HG03095 (cell line): Measurements from ENCODE around the gene ZSCAN30.

Experiments
- ATAC-seq: cut with Tn5 transposase; IDR thresholded peaks from one replicate; pipeline ENCODE4 v1.9.1; 2021; ENCODE audit warnings: moderate library complexity; ENCODE audit not compliant: unreplicated experiment

The ZSCAN30 gene

DNA sequence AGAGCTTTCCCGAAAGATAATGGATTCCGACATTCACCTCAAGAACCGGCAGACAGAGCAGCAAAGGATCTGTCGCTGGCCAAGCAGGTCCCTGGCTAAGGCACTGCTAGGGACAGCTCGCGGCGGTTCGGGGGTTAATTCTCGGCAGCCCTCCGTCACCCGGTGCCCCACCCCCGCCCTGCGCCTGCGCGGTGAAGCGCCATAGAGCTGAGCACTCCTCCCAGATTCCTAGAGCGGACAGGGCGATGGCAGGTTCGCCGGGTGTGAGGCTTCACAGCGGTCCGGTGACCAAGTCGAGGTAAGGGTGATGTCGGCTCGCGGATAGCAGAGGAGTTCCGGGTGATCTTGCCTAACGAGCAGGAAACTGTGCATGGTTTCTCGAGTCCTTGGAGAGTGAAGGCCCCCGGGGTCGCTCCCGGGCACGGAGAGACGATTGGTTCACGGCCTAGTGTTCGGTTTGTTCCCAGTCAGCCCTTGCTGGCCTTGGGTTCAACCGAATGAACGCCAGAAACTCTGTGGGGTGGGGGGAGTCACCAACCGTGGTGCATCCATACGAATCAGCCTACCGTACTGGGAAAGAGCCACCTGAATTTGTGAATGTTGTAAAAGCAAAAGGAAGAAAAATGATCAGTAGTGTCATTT lies at the start of gene ZSCAN30:
TSS of gene ZSCAN30 (minus strand) at position 136 of the 642 bp plus-strand sequence. CDS start 25,877 bp downstream, outside the sequence.
- peak; percentile 86 for ATAC-seq

- ATAC-seq = no peak
Observed at GRCh38 chr18:35337286-35337685, 47.3 kb upstream of the ZSCAN30 start.

DNA sequence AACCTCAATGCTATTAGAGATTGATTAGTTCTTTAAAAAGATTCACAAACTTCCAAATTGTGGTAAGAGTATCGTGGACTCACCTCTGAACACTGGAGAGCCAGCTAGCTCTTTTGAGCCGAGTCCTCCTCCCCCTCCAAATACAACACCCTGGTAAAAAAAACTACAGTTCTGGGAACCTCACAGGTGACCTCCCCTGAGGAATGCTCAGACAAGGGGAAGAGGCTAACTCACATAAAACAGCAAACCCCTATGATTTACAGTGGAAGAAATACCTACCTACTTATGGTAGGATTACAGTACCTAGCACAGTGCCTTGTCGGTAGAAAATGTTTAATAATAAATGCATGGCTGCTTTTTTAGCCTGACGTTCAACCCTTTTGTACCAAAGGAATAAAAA lies 45.8 kb upstream of the ZSCAN30 start:
- ATAC-seq = no peak

DNA sequence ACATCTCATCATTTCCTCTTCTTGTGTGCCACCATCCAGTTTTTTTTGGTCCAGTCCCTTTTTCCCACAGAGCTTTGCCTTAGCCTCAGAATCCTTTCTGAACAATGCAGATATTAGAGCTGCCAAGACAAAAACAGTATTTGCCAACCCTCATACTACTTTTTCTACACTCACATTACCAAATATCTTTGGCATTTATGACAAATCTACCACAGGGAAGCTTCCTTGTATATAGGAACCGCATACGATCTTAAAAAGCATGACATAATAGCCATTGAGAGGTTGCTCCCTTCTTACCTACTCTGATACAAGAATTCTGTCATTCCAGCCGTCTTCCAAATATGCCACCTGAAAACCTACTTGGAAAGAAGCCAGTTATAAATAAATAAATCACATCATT lies 44.8 kb upstream of the ZSCAN30 start:
- no peak for ATAC-seq

- no peak for ATAC-seq
Observed at GRCh38 chr18:35334212-35334611, 44.2 kb upstream of the ZSCAN30 start.

DNA sequence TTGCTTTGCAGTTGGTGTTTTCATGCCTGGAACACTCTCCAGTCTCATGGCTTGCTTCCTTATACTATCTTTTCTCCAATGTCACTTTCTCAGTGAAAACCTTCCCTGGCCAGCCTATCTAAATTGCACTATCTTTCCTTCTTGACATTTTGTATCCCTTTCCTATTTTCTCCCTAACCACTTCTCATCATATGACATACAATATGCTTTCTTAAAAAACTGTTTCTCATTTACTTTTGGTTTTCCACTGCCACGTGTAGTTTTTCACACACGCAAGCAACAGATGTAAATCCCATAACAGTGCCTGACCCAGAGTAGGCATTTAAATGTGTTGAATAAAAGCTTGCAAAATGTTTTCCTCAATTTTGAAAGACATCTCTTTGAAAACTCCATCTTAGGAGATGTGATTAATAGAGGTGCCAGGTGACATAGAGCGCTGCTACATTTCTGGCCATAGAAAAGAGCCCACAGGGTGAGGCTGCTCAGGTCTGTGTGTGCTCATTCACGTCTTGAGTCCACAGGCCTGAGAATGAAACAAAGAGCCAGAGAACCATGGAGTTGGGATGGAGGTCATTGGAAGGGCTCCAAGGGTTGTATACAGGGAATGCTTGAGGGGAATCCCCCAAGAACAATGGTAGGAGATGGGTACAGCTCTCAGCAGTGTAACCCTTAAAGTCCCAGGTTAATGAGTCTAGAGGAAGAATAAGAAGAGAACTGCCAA lies 41.5 kb upstream of the ZSCAN30 start:
- ATAC-seq = no peak

DNA sequence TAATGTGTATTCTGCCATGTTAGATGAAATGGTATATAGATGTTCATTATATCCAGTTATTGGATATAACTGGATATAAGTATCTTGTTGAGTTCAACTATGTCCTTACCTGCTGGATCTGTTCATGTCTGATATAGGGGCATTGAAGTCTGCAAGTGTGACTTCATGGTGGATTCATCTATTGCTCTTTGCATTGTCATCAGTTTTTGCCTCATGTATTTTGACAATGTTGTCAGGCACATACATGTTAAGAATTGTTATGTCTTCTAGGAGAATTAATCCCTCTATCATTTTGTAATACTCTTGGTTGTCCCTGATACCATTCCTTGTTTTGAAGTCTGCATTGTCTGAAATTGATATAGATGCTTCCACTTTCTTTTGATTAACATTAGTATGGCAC lies 38.8 kb upstream of the ZSCAN30 start:
- ATAC-seq = no peak

- ATAC-seq = no peak
Observed at GRCh38 chr18:35326695-35327387, 36.8 kb upstream of the ZSCAN30 start.

GRCh38 chr18:35324926-35325655 lies 35.1 kb upstream of the ZSCAN30 start:
- ATAC-seq = no peak

DNA sequence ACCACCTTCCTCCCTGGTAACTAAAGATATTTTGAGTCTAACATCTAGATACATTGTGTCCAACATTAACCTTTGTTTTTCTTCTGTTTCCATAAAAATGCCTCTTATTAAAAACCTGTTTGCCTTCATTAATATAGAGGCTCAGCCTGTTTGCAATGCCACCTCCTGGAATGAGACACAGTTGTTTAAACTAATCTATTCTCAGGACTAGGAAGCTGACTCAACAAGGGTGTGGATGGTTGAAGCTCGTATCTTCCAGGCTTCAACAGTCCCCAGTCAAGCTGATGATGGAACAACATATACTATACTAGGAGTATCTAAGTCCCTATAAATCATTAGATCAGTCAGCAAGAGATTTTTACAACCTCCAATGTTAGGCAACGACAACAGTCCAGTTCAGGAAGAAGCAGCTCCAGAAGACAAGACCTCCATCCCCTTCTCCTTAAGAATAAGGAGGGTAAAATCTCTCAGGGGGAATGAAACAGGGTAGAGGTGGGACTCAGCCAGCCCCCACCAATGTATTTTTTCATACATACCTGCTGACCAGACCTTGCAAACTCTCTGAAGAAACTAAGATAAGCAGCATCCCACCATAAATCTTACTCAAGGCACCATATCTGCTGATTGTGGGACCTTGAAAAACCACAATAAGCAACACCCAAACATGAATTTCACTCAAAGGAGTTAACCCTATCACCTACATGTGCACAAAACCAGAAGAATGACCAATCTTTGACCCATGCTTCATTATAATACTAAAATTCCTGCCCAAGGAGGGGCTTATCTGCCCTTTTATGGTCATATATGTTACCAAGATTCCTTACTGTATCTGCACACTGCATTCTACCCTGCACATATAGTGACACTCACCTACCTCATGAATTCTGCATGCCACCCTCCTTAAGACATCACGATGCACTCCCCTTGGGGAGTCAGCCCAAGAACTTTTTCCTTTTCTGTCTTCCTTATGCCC lies 32.7 kb upstream of the ZSCAN30 start:
- no peak for ATAC-seq

DNA sequence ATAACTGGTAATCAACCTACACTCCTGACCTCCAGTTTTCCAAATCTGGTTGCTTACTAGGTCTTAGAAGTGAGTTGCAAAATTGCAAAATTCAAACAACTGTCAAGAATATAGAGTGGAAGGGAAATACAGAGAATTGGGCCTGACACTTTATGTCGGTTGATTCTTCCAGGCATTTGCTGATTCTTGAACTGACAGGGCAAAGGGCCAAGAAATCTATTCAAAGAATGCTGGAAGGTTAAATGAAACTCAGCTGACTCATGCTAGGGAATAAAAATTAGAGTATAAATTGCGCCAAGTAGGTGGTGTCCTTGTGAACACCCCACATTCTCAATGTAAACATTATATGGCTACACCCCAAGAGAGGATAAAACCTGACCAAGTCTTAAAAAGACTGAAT lies 21.5 kb upstream of the ZSCAN30 start:
- ATAC-seq = no peak

GRCh38 chr18:35306588-35307250 lies 16.7 kb upstream of the ZSCAN30 start:
- ATAC-seq = no peak

GRCh38 chr18:35303610-35304009 lies 13.6 kb upstream of the ZSCAN30 start:
- no peak for ATAC-seq

- ATAC-seq = no peak
Observed at GRCh38 chr18:35296060-35296459, 6.0 kb upstream of the ZSCAN30 start.

GRCh38 chr18:35291166-35291565 lies 1.1 kb upstream of the ZSCAN30 start:
- ATAC-seq = no peak

DNA sequence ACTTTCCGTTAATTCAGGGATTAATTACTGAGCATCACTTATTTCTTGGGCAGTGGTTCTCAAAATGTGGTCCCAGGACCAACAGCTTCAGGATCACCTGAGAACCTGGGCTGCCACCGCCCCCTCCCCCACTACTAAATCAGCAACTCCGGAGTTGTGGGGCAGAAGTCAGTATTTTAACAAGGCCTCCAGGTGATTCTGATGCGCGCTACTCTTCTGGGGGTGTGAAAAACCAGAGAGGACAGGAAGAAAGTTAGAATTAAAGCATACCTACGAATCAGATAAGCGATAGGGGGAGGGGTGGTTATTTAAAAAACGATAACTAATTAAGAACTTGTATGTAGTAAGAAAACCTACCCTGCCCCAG lies 319 bp downstream of the ZSCAN30 start:
- peak; percentile 34 for ATAC-seq

- no peak for ATAC-seq
Observed at GRCh38 chr18:35289293-35289692, 736 bp downstream of the ZSCAN30 start.

DNA sequence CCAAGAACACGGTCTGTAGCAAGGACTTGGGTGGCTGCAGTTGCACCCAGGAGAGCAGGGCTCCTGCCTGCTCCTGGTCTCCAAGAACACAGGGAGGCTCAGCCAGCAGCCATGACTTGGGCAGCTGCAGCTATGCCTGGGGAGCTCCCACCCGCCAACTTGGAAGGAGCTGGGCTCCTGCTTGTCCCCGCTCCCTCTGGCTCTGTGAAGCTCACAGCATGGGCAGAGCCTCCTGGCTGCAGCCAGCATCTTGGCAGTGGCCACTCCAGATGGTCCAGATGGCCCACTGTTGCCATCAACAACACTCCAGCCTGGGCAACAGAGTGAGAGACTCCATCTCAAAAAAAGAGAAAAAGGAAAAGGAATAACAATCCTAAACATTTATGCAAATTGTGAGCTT lies 5.2 kb downstream of the ZSCAN30 start:
- ATAC-seq = no peak

GRCh38 chr18:35283923-35284794 lies 5.9 kb downstream of the ZSCAN30 start:
- ATAC-seq = no peak
